Psoas muscle (tissue), 8 donors: Measurements from ENCODE around the gene ICAM1. TPM values are rescaled to one million over a fixed set of nuclear protein-coding genes. Genes with fewer than 3 reads are reported as not detected.

ENCODE experiments used
- ATAC-seq, 4 donors: fragments of 200-7000 bp; cut with Tn5 transposase; one replicate each; pipeline ENCODE4 v1.9.1; 2020; ENCODE audit warnings: moderate library complexity in 3 of 4, mild to moderate bottlenecking in 2 of 4
- DNase-seq, 2 donors: peaks; one replicate each; pipeline ENCODE4 v3.0.0-alpha.2; 2020
- H3K27ac ChIP-seq: fragments of 200-600 bp; one replicate; pipeline ENCODE4 v1.8.0; 2022
- H3K27me3 ChIP-seq, 3 donors: fragments of 200-600 bp in 1 of 3; one replicate each; pipeline versions ENCODE4 v1.6.1 to v1.8.0; 2013 to 2022; ENCODE audit warnings: low read length in 2 of 3, mild to moderate bottlenecking in 2 of 3, moderate library complexity in 1 of 3; ENCODE audit not compliant: insufficient read depth in 3 of 3
- H3K36me3 ChIP-seq, 2 donors: fragments of 200-600 bp in 1 of 2; one replicate each; pipeline versions ENCODE4 v1.6.1 to v1.8.0; 2013 to 2022; ENCODE audit warnings: low read depth in 1 of 2, mild to moderate bottlenecking in 1 of 2, moderate library complexity in 1 of 2; ENCODE audit not compliant: insufficient read depth in 1 of 2
- H3K4me1 ChIP-seq: fragments of 200-600 bp; one replicate; pipeline ENCODE4 v1.8.0; 2022
- H3K4me3 ChIP-seq: fragments of 200-600 bp; one replicate; pipeline ENCODE4 v1.8.0; 2022; ENCODE audit warnings: mild to moderate bottlenecking
- H3K9me3 ChIP-seq: fragments of 200-600 bp; one replicate; pipeline ENCODE4 v1.8.0; 2022
- WGBS, 3 donors: extraction: QIAGEN DNeasy Blood & Tissue Kit; methylation state at CpG; one replicate each; pipeline versions ENCODE4 v1.1.6 to v1.1.7; 2013; 5-methylcytosine and 5-hydroxymethylcytosine counted together
- intact Hi-C, 2 donors: fragments of 100-400 bp; cut with DNase I; formaldehyde crosslinking; loops; one replicate each; pipeline versions ENCODE4 v1.11.0 to v1.14.2; 2022
- polyA plus RNA-seq, 3 donors: library from polyadenylated mRNA; stranded (reverse); fragments of 200-250 nt; gene quantifications; one replicate each; pipeline ENCODE4 v1.2.3, GENCODE V29; 2013
- total RNA-seq, 4 donors: library from RNA; stranded (reverse); fragmentation: NEBNext Ultra II Directional in 2 of 4; extraction: Animal tissue kit (Norgen Biotek cat#: 25700) in 2 of 4; gene quantifications; one replicate each; pipeline versions ENCODE4 v1.2.1 to v1.2.4, GENCODE V29; 2021 to 2023
- TF ChIP-seq, protein P1 (sequence below): fragments of 200-600 bp; IDR thresholded peaks from one replicate; pipeline ENCODE4 v1.8.0; 2022; ENCODE audit warnings: antibody characterized with exemption
- donor health status: healthy with polysubstance abuse.
- donor health status: DM: no; HTN: no; CAD: no; lungs with moderate emphysema.
- donor health status: Bipolar disorder and iron deficiency.
- donor health status: healthy.
- donor health status: DM: yes; HTN: yes; CAD: no.
- donor health status: DM: no; HTN: no; CAD: no.
- donor health status: DM: no; HTN: no; CAD: no.
- donor health status: DM: yes; HTN: yes; CAD: no.

ICAM1 gene
- total and polyA plus RNA-seq, 7 donors: 2.7 to 8.0 (median 6.5) TPM

DNA sequence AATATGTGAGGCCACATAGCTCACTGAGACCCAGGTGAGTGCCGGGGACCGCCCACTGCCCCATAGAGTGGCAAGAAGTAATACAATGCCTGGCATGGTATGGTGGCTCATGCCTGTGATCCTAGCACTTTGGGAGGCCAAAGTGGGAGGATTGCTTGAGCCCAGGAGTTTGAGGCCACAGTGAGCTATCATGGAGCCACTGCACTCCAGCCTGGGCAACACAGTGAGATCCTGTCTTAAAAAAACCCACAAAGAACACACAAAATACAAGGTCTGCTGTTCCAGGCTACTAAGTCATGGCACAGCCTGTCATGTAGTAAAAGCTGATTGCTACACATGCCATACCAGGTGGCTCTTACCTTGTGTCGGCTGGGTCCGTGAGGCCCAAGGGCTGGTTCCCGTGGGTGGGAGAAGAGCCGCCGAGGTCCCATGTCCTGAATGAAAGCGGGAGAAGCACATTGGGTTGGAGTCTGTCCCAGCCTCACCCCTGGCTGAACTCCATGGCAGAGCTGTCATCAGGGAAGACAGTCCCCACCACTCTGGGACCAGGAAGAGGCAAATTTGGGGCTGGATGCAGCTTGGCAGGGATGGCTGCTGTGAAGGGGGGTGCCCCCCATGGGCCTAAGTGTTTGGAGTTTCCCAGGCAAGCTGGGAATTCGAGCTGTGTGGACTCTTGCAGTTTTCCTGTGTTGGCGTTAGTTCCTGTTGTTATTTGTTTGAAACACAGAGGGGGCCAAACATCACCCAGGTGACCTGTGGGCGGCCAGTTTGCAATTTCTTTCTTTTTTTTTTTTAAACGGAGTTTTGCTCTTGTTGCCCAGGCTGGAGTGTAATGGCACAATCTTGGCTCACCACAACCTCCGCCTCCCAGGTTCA, 48.1 kb downstream of the ICAM1 start:
- WGBS, 3 donors: 88 to 89% (median 88%) methylated on average over 13 of the region's 13 CpGs
- no peak for ATAC-seq
- Histone ChIP-seq H3K36me3 (peaks cover 8 to 78% of the 10 kb centered on the region in 2 donors), H3K4me3 (no peak overlapping the region), H3K9me3 (no peaks in the 10 kb centered on the region), H3K27ac (no peak overlapping the region), H3K27me3 (no peaks in the 10 kb centered on the region), H3K4me1 (peaks cover 3% of the 10 kb centered on the region)
- TF ChIP-seq, protein P1, sequence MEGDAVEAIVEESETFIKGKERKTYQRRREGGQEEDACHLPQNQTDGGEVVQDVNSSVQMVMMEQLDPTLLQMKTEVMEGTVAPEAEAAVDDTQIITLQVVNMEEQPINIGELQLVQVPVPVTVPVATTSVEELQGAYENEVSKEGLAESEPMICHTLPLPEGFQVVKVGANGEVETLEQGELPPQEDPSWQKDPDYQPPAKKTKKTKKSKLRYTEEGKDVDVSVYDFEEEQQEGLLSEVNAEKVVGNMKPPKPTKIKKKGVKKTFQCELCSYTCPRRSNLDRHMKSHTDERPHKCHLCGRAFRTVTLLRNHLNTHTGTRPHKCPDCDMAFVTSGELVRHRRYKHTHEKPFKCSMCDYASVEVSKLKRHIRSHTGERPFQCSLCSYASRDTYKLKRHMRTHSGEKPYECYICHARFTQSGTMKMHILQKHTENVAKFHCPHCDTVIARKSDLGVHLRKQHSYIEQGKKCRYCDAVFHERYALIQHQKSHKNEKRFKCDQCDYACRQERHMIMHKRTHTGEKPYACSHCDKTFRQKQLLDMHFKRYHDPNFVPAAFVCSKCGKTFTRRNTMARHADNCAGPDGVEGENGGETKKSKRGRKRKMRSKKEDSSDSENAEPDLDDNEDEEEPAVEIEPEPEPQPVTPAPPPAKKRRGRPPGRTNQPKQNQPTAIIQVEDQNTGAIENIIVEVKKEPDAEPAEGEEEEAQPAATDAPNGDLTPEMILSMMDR: no peak
- intact Hi-C loops: no loop called here
- DNase-seq: no peak

DNA sequence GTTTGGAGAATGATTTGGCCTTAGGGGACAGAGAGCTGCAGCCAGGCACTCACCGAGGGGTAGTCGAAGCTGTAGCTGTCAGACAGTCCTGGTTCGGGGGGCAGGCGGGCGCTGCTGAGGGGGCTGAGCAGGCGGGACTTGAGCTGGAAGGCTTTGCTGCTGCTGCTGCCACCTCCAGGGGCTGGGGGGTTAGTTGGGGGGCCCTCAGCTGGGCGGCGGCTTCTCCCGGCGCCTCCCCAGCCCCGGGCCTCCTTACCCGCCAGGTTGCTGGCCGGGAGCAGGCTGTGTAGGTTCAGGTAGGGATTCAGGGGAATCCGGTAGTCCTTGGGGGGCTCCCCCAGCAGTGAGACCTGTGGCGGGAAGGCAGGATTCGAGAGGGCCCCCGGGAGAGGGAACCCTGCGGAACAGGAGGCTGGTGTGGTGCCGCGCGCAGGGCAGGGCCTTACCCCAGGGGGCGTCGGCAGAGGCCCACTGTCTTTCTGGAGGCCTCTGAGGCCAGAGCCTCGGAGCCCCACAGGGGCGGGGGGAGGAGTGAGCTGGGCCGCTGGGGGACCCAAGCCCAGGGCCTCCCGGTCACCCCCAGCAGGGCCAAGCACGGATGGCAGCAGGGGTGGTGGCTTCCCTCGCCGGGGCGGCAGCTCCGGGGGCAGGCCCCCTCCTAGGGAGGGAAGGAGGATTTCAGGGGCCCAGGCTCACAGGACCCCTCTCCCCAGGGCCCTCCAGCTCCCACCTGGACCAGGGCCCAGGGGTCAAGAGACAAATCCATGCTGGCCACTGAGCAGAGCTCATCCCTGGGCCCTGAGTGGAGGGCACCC, 49.9 kb downstream of the ICAM1 start:
- Histone ChIP-seq H3K4me1 (no peaks in the 10 kb centered on the region), H3K27me3 (no peaks in the 10 kb centered on the region), H3K36me3 (peaks cover 8 to 92% of the 10 kb centered on the region in 2 donors), H3K27ac (no peak overlapping the region), H3K4me3 (no peak overlapping the region), H3K9me3 (no peaks in the 10 kb centered on the region)
- TF ChIP-seq, protein P1: no peak
- DNase-seq (no peak), ATAC-seq (no peak)
- intact Hi-C loops: no loop called here
- 94 to 96% (median 94%) methylated on average over 18 to 32 of the region's 32 CpGs for WGBS, 3 donors

DNA sequence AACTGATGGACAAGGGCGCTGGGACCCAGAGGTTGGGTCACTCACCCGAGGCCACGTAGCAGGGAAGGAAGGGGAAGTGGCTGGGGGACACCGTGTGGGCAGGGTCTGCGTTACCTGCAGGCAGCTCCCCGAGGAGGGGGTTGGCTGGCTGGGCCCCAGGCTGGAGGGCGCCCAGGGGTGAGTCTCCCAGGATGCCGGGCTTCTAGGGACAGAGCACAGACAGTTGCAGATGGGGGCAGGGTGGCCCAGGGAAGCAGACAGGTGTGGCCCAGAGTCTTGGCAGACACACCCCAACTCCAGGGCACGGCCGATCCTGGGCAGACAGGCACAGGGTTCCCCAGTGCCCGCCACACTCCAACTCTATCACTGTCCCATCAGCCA, 50.5 kb downstream of the ICAM1 start:
- intact Hi-C loops: no loop called here
- Histone ChIP-seq H3K4me3 (no peak overlapping the region), H3K36me3 (peaks cover 8 to 98% of the 10 kb centered on the region in 2 donors)

DNA sequence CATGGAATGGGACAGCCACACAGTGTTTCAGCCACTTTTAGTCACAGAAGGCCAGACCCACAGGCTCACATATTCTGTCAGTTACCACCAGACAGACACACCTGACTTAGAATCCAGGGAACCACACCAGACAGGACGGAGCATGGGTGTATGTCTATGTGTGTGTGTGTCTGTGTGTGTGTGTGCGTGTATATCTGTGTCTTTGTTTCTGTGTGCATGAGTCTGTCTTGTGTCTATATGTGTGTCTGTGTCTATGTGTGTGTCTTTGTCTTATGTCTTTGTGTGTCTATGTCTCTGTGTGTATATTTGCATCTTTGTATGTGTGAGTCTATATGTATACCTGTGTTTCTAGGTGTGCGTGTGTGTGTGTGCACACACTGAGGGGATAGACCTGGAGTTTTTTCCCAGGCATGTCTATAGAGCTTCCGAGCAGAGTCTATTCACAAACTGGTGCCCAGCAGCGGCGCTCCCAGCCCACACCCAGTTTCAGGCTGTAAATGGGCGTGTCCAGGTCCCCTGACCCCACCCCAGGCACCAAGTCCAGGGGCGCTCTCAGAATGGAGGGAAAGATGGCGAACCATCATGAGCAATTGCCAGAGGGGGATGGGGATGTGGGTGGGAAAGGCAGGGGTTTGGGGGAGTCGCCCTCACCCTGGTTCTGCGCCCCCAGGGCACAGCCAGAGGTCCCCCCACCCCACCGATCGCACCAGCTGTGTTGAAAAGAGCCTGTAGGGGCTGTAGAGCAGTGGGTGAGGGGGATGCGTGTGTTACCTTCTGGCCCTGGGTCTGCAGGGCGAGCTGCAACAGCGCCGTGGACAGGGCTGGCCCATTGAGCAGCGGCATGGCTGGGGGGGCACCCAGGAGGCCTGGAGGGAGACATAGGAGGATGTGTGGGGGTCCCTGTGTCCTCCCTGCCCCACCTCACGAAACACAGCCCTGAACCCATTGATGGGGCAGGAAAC, 51.2 kb downstream of the ICAM1 start:
- no peaks in the 10 kb centered on the region for H3K4me1 ChIP-seq
- H3K36me3 ChIP-seq: peaks cover 8 to 99% of the 10 kb centered on the region in 2 donors
- TF ChIP-seq, protein P1: no peak
- no peak overlapping the region for H3K4me3 ChIP-seq
- ATAC-seq (no peak), DNase-seq (no peak)
- H3K27ac ChIP-seq: no peak overlapping the region
- H3K27me3 ChIP-seq: no peaks in the 10 kb centered on the region
- no peaks in the 10 kb centered on the region for H3K9me3 ChIP-seq
- WGBS, 3 donors: 94 to 96% (median 95%) methylated on average over 15 to 19 of the region's 19 CpGs
- intact Hi-C loops: no loop called here

More for the DNA sequence above, 50.5 kb downstream of the ICAM1 start:
- H3K9me3 ChIP-seq: no peaks in the 10 kb centered on the region
- no peak for DNase-seq
- H3K27me3 ChIP-seq: no peaks in the 10 kb centered on the region
- TF ChIP-seq, protein P1: no peak
- H3K4me1 ChIP-seq: no peaks in the 10 kb centered on the region
- ATAC-seq: no peak
- no peak overlapping the region for H3K27ac ChIP-seq
- 83 to 86% (median 86%) methylated on average over 10 to 11 of the region's 11 CpGs for WGBS, 3 donors
